HepG2 (cell line): ENCODE data around the gene ST6GALNAC4. TPM values are rescaled to one million over a fixed set of nuclear protein-coding genes. Genes with fewer than 3 reads are reported as not detected.
A peak's percentile ranks its signal among the peaks of the same experiment; 100 is the strongest.

Experiments used
- ARHGAP35 ChIP-seq: sonication (generic); formaldehyde crosslinking; IDR thresholded peaks from 2 replicates; pipeline ENCODE4 v1.9.0; 2022; ENCODE audit warnings: mild to moderate bottlenecking, inconsistent platforms, moderate library complexity, missing genetic modification reagents, borderline replicate concordance
- ARID2 ChIP-seq: sonication (generic); formaldehyde crosslinking; IDR thresholded peaks from 2 replicates; pipeline ENCODE4 v1.8.1; 2022; ENCODE audit warnings: mild to moderate bottlenecking, missing genetic modification reagents, borderline replicate concordance
- BATF2 ChIP-seq: sonication (generic); formaldehyde crosslinking; IDR thresholded peaks from 2 replicates; pipeline ENCODE4 v1.8.0; 2022; ENCODE audit warnings: mild to moderate bottlenecking, missing genetic modification reagents, moderate library complexity
- CAMTA2 ChIP-seq: sonication (generic); formaldehyde crosslinking; IDR thresholded peaks from 2 replicates; pipeline ENCODE4 v1.4.0; 2020; ENCODE audit warnings: mild to moderate bottlenecking, missing genetic modification reagents, borderline replicate concordance
- ETV5 ChIP-seq: IDR thresholded peaks from 2 replicates; pipeline ENCODE4 v1.6.1; 2018; ENCODE audit warnings: missing biosample characterization, missing genetic modification reagents, inconsistent platforms, borderline replicate concordance
- GLI4 ChIP-seq: sonication (generic); formaldehyde crosslinking; IDR thresholded peaks from 2 replicates; pipeline ENCODE4 v1.5.1; 2020; ENCODE audit warnings: missing genetic modification reagents, mild to moderate bottlenecking, moderate library complexity, borderline replicate concordance
- HNRNPL ChIP-seq: fragments of 200-400 bp; formaldehyde crosslinking; IDR thresholded peaks from 2 replicates; pipeline ENCODE4 v1.6.1; 2017; ENCODE audit warnings: mild to moderate bottlenecking, low read depth, low read length
- KMT2A ChIP-seq: sonication (generic); formaldehyde crosslinking; IDR thresholded peaks from 2 replicates; pipeline ENCODE4 v1.4.0; 2020; ENCODE audit warnings: missing genetic modification reagents
- MED13 ChIP-seq: sonication (generic); formaldehyde crosslinking; IDR thresholded peaks from 2 replicates; pipeline ENCODE4 v1.5.0; 2020; ENCODE audit warnings: missing genetic modification reagents
- NFRKB ChIP-seq: fragments of 450-650 bp; IDR thresholded peaks from 2 replicates; pipeline ENCODE4 v1.6.1; 2017
- NR2F2 ChIP-seq: IDR thresholded peaks from 2 replicates; pipeline ENCODE4 v1.6.1; 2012; ENCODE audit warnings: low read depth, inconsistent platforms, borderline replicate concordance
- RBAK ChIP-seq: sonication (generic); formaldehyde crosslinking; IDR thresholded peaks from 2 replicates; pipeline ENCODE4 v1.5.1; 2020; ENCODE audit warnings: mild to moderate bottlenecking, missing genetic modification reagents
- SMAD9 ChIP-seq: sonication (generic); formaldehyde crosslinking; IDR thresholded peaks from 2 replicates; pipeline ENCODE4 v1.5.1; 2020; ENCODE audit warnings: mild to moderate bottlenecking, missing genetic modification reagents
- TRIM22 ChIP-seq: fragments of 450-650 bp; IDR thresholded peaks from 2 replicates; pipeline ENCODE4 v1.6.1; 2017
- UBTF ChIP-seq: sonication (generic); formaldehyde crosslinking; IDR thresholded peaks from 2 replicates; pipeline ENCODE4 v1.4.0; 2020; ENCODE audit warnings: mild to moderate bottlenecking, missing genetic modification reagents
- ZBTB14 ChIP-seq: sonication (generic); formaldehyde crosslinking; IDR thresholded peaks from 2 replicates; pipeline ENCODE4 v1.4.0; 2020; ENCODE audit warnings: missing genetic modification reagents
- ZIK1 ChIP-seq: sonication (generic); formaldehyde crosslinking; IDR thresholded peaks from 2 replicates; pipeline ENCODE4 v1.5.0; 2020; ENCODE audit warnings: mild to moderate bottlenecking, low read depth, missing genetic modification reagents, borderline replicate concordance
- ZNF143 ChIP-seq: sonication (generic); formaldehyde crosslinking; IDR thresholded peaks from 2 replicates; pipeline ENCODE4 v1.4.0; 2020; ENCODE audit warnings: missing genetic modification reagents
- ZNF331 ChIP-seq: sonication (generic); formaldehyde crosslinking; IDR thresholded peaks from 2 replicates; pipeline ENCODE4 v1.4.0; 2020; ENCODE audit warnings: missing genetic modification reagents
- ZNF501 ChIP-seq: sonication (generic); formaldehyde crosslinking; IDR thresholded peaks from 2 replicates; pipeline ENCODE4 v1.5.1; 2020; ENCODE audit warnings: mild to moderate bottlenecking, moderate library complexity, missing genetic modification reagents
- ZNF512 ChIP-seq: sonication (generic); formaldehyde crosslinking; IDR thresholded peaks from 2 replicates; pipeline ENCODE4 v1.4.0; 2020; ENCODE audit warnings: mild to moderate bottlenecking, missing genetic modification reagents
- ZNF558 ChIP-seq: sonication (generic); formaldehyde crosslinking; IDR thresholded peaks from 2 replicates; pipeline ENCODE4 v1.9.0; 2022; ENCODE audit warnings: mild to moderate bottlenecking, missing genetic modification reagents, borderline replicate concordance
- ZNF746 ChIP-seq: sonication (generic); formaldehyde crosslinking; IDR thresholded peaks from 2 replicates; pipeline ENCODE4 v1.8.0; 2022; ENCODE audit warnings: mild to moderate bottlenecking, missing genetic modification reagents
- ZNF75D ChIP-seq: sonication (generic); formaldehyde crosslinking; IDR thresholded peaks from 2 replicates; pipeline ENCODE4 v1.8.1; 2023; ENCODE audit warnings: missing genetic modification reagents, mild to moderate bottlenecking, borderline replicate concordance
- polyA plus RNA-seq, 8 experiments: library from polyadenylated mRNA; depleted of rRNA in 3 of 8; stranded (reverse) in 7 of 8; unstranded in 1 of 8; fragments of >200 nt; fragmentation: Illumina TruSeq in 4 of 8; extraction: Trizol in 4 of 8; gene quantifications; 2 replicates each; pipeline versions ENCODE4 v1.2.1 to v1.2.3, GENCODE V29; 2011 to 2016; ENCODE audit warnings: low read depth in 4 of 8, missing spikeins in 1 of 8, mixed read lengths in 1 of 8; ENCODE audit not compliant: insufficient read depth in 1 of 8
- total RNA-seq, 5 experiments: library from RNA; depleted of rRNA; stranded (reverse); fragments of >200 nt; fragmentation: Illumina TruSeq; extraction: Trizol; gene quantifications; 2 replicates each; pipeline ENCODE4 v1.2.3, GENCODE V29; 2016; ENCODE audit warnings: low read depth in 1 of 5

Gene ST6GALNAC4
- total and polyA plus RNA-seq, 2 of the 13 experiments (the other 11 are each of a cell fraction or from before 2014, with no cell fraction given) = 18.8 to 27.7 TPM

- TF ChIP-seq NR2F2 (no peak), UBTF (CRISPR knock-in tag) (peak; percentile 36; the same call in 1 of the 2 replicates), GLI4 (CRISPR knock-in tag) (no peak), ZNF746 (CRISPR knock-in tag) (0 out of 2 replicates have a peak, but pooled peaks have one; percentile 18), TRIM22 (no peak), HNRNPL (peak; percentile 92), ARID2 (CRISPR knock-in tag) (no peak), ZIK1 (CRISPR knock-in tag) (no peak), ZNF75D (CRISPR knock-in tag) (no peak), ZNF512 (CRISPR knock-in tag) (no peak), BATF2 (CRISPR knock-in tag) (no peak), ZBTB14 (no peak), NFRKB (no peak), ARHGAP35 (CRISPR knock-in tag) (no peak), RBAK (CRISPR knock-in tag) (no peak), ETV5 (no peak; the same call in 1 of the 2 replicates), ZNF331 (CRISPR knock-in tag) (peak; percentile 81), KMT2A (CRISPR knock-in tag) (no peak), SMAD9 (no peak), ZNF501 (CRISPR knock-in tag) (peak; percentile 50; the same call in 1 of the 2 replicates), ZNF143 (CRISPR knock-in tag) (0 out of 2 replicates have a peak, but pooled peaks have one; percentile 7), MED13 (no peak), ZNF558 (CRISPR knock-in tag) (no peak), CAMTA2 (CRISPR knock-in tag) (no peak)
These were observed 38.6 kb upstream of the ST6GALNAC4 start (continued) for GRCh38 chr9:127955294-127956015.
